Glutamatergic neuron (in vitro differentiated cells): Measurements from ENCODE around the gene ARRDC1. TPM values are rescaled to one million over a fixed set of nuclear protein-coding genes. Genes with fewer than 3 reads are reported as not detected.

Source experiments
- DNase-seq: peaks from one replicate; pipeline ENCODE4 v3.0.0; 2022
- H3K27ac Mint-ChIP-seq: one replicate; pipeline ENCODE4 v1.8.0; 2020; ENCODE audit warnings: mild to moderate bottlenecking, mixed read lengths, inconsistent platforms; ENCODE audit not compliant: unreplicated experiment
- H3K27me3 Mint-ChIP-seq: one replicate; pipeline ENCODE4 v1.8.0; 2020; ENCODE audit warnings: mild to moderate bottlenecking, moderate library complexity, mixed read lengths, inconsistent platforms; ENCODE audit not compliant: unreplicated experiment
- H3K36me3 Mint-ChIP-seq: one replicate; pipeline ENCODE4 v1.8.0; 2020; ENCODE audit warnings: mild to moderate bottlenecking, mixed read lengths, inconsistent platforms; ENCODE audit not compliant: unreplicated experiment
- H3K4me1 Mint-ChIP-seq: one replicate; pipeline ENCODE4 v1.8.0; 2020; ENCODE audit warnings: mild to moderate bottlenecking, low read depth, mixed read lengths, inconsistent platforms; ENCODE audit not compliant: unreplicated experiment
- H3K4me3 Mint-ChIP-seq: one replicate; pipeline ENCODE4 v1.8.0; 2020; ENCODE audit warnings: mild to moderate bottlenecking, mixed read lengths, inconsistent platforms; ENCODE audit not compliant: unreplicated experiment
- H3K9me3 Mint-ChIP-seq: one replicate; pipeline ENCODE4 v1.8.0; 2020; ENCODE audit warnings: mild to moderate bottlenecking, moderate library complexity, mixed read lengths, inconsistent platforms; ENCODE audit not compliant: unreplicated experiment
- total RNA-seq: library from RNA; stranded (reverse); fragmentation: NEBNext Ultra II Directional; extraction: Animal tissue kit (Norgen Biotek cat#: 25700); gene quantifications from one replicate; pipeline ENCODE4 v1.2.1, GENCODE V29; 2021; ENCODE audit not compliant: unreplicated experiment
- TF ChIP-seq, protein P1 (sequence below): fragments of 200-600 bp; sonication (generic); IDR thresholded peaks from one replicate; pipeline ENCODE4 v1.5.0; 2021; ENCODE audit not compliant: partially characterized antibody, unreplicated experiment

Gene ARRDC1
- total RNA-seq, 1 donor from 2014 or later: 22.5 TPM

DNA sequence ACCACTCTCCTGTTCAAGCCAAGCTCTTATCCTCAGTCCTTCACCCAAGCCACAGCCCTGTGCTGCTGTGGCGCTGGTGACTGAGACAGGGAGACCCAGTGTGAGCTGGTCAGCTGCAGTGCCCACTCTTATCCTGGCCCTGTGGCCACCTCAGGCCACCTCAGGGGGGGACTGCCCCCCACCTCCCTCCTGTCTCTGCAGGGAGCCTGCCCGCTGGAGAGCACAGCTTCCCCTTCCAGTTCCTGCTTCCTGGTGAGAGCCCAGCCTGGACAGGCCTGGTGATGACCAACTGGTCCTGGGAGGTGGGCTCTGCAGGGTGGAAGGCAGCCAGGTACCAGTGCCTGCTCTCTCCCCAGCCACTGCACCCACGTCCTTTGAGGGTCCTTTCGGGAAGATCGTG, 7.8 kb downstream of the ARRDC1 start:
- peaks cover 12% of the 10 kb centered on the region for H3K27me3 Mint-ChIP-seq
- TF ChIP-seq, protein P1, sequence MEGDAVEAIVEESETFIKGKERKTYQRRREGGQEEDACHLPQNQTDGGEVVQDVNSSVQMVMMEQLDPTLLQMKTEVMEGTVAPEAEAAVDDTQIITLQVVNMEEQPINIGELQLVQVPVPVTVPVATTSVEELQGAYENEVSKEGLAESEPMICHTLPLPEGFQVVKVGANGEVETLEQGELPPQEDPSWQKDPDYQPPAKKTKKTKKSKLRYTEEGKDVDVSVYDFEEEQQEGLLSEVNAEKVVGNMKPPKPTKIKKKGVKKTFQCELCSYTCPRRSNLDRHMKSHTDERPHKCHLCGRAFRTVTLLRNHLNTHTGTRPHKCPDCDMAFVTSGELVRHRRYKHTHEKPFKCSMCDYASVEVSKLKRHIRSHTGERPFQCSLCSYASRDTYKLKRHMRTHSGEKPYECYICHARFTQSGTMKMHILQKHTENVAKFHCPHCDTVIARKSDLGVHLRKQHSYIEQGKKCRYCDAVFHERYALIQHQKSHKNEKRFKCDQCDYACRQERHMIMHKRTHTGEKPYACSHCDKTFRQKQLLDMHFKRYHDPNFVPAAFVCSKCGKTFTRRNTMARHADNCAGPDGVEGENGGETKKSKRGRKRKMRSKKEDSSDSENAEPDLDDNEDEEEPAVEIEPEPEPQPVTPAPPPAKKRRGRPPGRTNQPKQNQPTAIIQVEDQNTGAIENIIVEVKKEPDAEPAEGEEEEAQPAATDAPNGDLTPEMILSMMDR: no peak
- H3K27ac Mint-ChIP-seq: no peak overlapping the region
- no peak overlapping the region for H3K4me3 Mint-ChIP-seq
- DNase-seq: no peak
- H3K36me3 Mint-ChIP-seq: no peaks in the 10 kb centered on the region
- H3K9me3 Mint-ChIP-seq: peaks cover 14% of the 10 kb centered on the region
- no peaks in the 10 kb centered on the region for H3K4me1 Mint-ChIP-seq

DNA sequence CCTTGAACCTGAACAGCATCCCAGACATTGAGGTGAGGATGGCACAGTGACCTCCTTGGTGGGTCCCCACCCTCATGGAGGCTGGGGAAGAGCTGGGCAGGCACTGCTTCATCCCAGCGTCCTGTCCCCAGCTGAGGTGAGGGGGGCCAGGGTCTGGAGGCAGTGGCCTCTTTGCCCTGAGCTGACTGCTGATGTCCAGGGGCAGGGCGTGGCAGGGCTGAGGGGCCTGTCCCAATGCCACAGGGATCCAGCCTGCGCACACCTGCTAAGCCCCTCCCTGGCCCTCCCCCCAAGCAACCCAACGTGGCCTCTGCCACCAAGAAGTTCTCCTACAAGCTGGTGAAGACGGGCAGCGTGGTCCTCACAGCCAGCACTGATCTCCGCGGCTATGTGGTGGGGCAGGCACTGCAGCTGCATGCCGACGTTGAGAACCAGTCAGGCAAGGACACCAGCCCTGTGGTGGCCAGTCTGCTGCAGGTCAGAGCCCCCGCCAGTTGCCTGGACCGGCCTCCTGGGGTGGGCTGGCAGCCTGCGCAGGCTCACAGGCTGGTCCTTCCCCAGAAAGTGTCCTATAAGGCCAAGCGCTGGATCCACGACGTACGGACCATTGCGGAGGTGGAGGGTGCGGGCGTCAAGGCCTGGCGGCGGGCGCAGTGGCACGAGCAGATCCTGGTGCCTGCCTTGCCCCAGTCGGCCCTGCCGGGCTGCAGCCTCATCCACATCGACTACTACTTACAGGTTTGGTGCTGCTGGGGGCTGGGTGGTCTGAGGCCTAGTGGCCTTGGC, 8.4 kb downstream of the ARRDC1 start:
- Mint-ChIP-seq H3K4me3 (no peak overlapping the region), H3K4me1 (no peaks in the 10 kb centered on the region), H3K27ac (no peak overlapping the region), H3K36me3 (no peaks in the 10 kb centered on the region), H3K9me3 (peaks cover 14% of the 10 kb centered on the region), H3K27me3 (peaks cover 12% of the 10 kb centered on the region)
- TF ChIP-seq, protein P1: no peak
- no peak for DNase-seq

DNA sequence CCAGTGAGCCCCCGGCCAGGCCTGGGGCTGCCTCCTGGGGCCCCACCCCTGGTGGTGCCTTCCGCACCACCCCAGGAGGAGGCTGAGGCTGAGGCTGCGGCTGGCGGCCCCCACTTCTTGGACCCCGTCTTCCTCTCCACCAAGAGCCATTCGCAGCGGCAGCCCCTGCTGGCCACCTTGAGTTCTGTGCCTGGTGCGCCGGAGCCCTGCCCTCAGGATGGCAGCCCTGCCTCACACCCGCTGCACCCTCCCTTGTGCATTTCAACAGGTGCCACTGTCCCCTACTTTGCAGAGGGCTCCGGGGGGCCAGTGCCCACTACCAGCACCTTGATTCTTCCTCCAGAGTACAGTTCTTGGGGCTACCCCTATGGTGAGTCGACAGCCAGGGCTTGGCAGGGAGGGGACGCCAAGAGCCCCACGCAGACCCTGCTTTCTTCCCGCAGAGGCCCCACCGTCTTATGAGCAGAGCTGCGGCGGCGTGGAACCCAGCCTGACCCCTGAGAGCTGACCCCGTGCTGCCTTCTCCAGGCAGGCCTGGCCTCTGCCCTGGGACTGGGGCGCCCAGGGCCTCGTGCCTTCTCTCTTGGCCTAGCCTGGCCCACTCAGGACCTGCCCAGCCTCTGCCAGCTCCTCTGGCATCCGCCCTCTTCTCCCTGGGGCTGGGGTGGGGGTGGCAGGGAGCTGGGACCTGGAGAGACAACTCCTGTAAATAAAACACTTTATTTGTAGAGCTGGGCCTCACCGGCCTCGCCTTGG, 9.3 kb downstream of the ARRDC1 start:
- H3K27me3 Mint-ChIP-seq: peaks cover 12% of the 10 kb centered on the region
- H3K27ac Mint-ChIP-seq: no peak overlapping the region
- H3K9me3 Mint-ChIP-seq: peaks cover 20% of the 10 kb centered on the region
- no peaks in the 10 kb centered on the region for H3K36me3 Mint-ChIP-seq
- DNase-seq: no peak
- H3K4me1 Mint-ChIP-seq: no peaks in the 10 kb centered on the region
- TF ChIP-seq, protein P1: no peak
- no peak overlapping the region for H3K4me3 Mint-ChIP-seq

DNA sequence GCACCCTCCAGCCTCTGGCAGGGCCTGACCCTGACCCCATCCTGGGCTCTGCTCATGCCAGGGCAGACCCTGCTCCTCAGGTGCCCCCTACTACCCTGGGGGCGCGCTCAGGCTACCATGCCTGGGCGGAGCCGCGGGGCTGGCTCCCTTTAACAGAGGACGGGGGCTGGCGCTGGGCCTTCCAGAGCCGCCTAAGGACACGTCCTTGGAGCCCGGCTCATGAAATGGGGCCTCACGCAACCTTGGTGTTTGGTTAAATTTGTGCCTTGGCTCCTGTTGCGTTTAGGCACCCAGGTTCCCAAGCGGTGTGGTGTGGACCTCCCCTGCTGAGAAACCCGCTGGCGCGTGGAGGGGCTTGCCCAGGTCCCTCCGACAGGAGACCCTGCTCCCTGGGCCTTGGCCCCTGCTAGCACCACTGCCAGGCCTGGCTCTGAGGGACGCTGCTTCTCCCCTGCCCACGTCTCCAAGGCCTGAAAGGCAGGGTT, 9.9 kb downstream of the ARRDC1 start:
- Mint-ChIP-seq H3K36me3 (no peaks in the 10 kb centered on the region), H3K4me3 (no peak overlapping the region), H3K27ac (no peak overlapping the region), H3K27me3 (peaks cover 15% of the 10 kb centered on the region), H3K9me3 (peaks cover 23% of the 10 kb centered on the region), H3K4me1 (peaks cover 3% of the 10 kb centered on the region)
- TF ChIP-seq, protein P1: no peak
- DNase-seq: no peak
